Gastrocnemius medialis (tissue), 4 donors: ENCODE data around the gene NKX2-4. TPM values are rescaled to one million over a fixed set of nuclear protein-coding genes. Genes with fewer than 3 reads are reported as not detected.
"Not testable (repeated sequence)": the region's sequence is repeated elsewhere in the genome, so short reads cannot be mapped to it uniquely, and the experiment has no call there.

Source experiments
- ATAC-seq, 2 donors: fragments of 150-250 bp; one replicate each; pipeline ENCODE4 v1.9.1; 2016
- DNase-seq, 2 donors: peaks; one replicate each; pipeline ENCODE4 v3.0.0-alpha.2; 2019
- H3K27ac ChIP-seq, 4 donors: fragments of 200-600 bp; sonication (generic); 1 replicate in 1 of 4; 2 replicates in 3 of 4; pipeline ENCODE4 v1.5.1; 2016 to 2018; ENCODE audit warnings: mild to moderate bottlenecking in 2 of 4, moderate library complexity in 1 of 4
- H3K27me3 ChIP-seq, 3 donors: fragments of 200-600 bp; sonication (generic) in 2 of 3; 1 replicate in 1 of 3; 2 replicates in 2 of 3; pipeline versions ENCODE4 v1.5.1 to v1.6.0; 2016 to 2019; ENCODE audit warnings: mild to moderate bottlenecking in 1 of 3, moderate library complexity in 1 of 3
- H3K36me3 ChIP-seq, 2 donors: fragments of 200-600 bp; sonication (generic) in 1 of 2; one replicate each; pipeline ENCODE4 v1.5.1; 2017 to 2018
- H3K4me1 ChIP-seq, 2 donors: fragments of 200-600 bp; sonication (generic) in 1 of 2; one replicate each; pipeline ENCODE4 v1.5.1; 2016 to 2017; ENCODE audit warnings: mild to moderate bottlenecking in 2 of 2
- H3K4me3 ChIP-seq, 4 donors: fragments of 200-600 bp; sonication (generic) in 3 of 4; 1 replicate in 1 of 4; 2 replicates in 3 of 4; pipeline ENCODE4 v1.5.1; 2016 to 2019; ENCODE audit warnings: mild to moderate bottlenecking in 2 of 4
- H3K9me3 ChIP-seq, 3 donors: fragments of 200-600 bp; sonication (generic) in 2 of 3; 1 replicate in 1 of 3; 2 replicates in 2 of 3; pipeline ENCODE4 v1.5.1; 2016 to 2019
- CTCF ChIP-seq, 5 experiments: fragments of 450-650 bp in 3 of 5; fragments of 200-600 bp in 2 of 5; sonication (generic) in 2 of 5; IDR thresholded peaks in 4 of 5; conservative IDR thresholded peaks in 1 of 5; 1 replicate in 4 of 5; 2 replicates in 1 of 5; pipeline ENCODE4 v1.5.1; 2016 to 2019; ENCODE audit warnings: antibody characterized with exemption in 5 of 5, mild to moderate bottlenecking in 3 of 5, moderate library complexity in 3 of 5
- POLR2A ChIP-seq, 2 donors: fragments of 450-650 bp; IDR thresholded peaks; one replicate each; pipeline ENCODE4 v1.6.1; 2017; ENCODE audit warnings: antibody characterized with exemption in 2 of 2, mild to moderate bottlenecking in 2 of 2, moderate library complexity in 2 of 2
- in situ Hi-C, 4 donors: fragments of 200-750 bp; cut with MboI; loops; one replicate each; pipeline versions ENCODE4 v1.15.0 to v1.8.0; 2017; ENCODE audit warnings: low sequenced_read_pairs in 4 of 4
- intact Hi-C: fragments of 100-400 bp; cut with DNase I; formaldehyde crosslinking; loops from one replicate; pipeline ENCODE4 v1.15.1; 2023; ENCODE audit warnings: low total_unique reads
- total RNA-seq, 4 donors: library from RNA; depleted of rRNA; stranded (reverse); fragments of >200 nt; gene quantifications; one replicate each; pipeline versions ENCODE4 v1.1.0 to v1.2.3, GENCODE V29; 2016

NKX2-4 gene
- total RNA-seq, 4 donors from 2014 or later = not detected

GRCh38 chr20:21424846-21425245 is 27.5 kb upstream of the NKX2-4 start:
- Histone ChIP-seq H3K27ac (no peak overlapping the region), H3K4me1 (no peaks in the 10 kb centered on the region), H3K9me3 (no peaks in the 10 kb centered on the region), H3K4me3 (no peak overlapping the region), H3K27me3 (no peaks in the 10 kb centered on the region), H3K36me3 (no peaks in the 10 kb centered on the region)
- in situ Hi-C loops = no loop called here
- DNase-seq = no peak
- TF ChIP-seq POLR2A (IDR thresholded peaks at IDR 0.05) = no peak
- no peak for TF ChIP-seq CTCF (IDR thresholded peaks at IDR 0.05 in 4 of 5, conservative IDR thresholded peaks at IDR 0.05 in 1 of 5)
- ATAC-seq = no peak
- intact Hi-C loops = no loop called here

- ATAC-seq, H3K4me3 ChIP-seq, H3K9me3 ChIP-seq, intact Hi-C loops, DNase-seq, H3K36me3 ChIP-seq, in situ Hi-C loops, H3K4me1 ChIP-seq, H3K27ac ChIP-seq, H3K27me3 ChIP-seq: not testable (repeated sequence)
Measured at GRCh38 chr20:21423712-21424111, 26.4 kb upstream of the NKX2-4 start.

- no peaks in the 10 kb centered on the region for H3K9me3 ChIP-seq
- TF ChIP-seq POLR2A (IDR thresholded peaks at IDR 0.05) (no peak), CTCF (IDR thresholded peaks at IDR 0.05 in 4 of 5, conservative IDR thresholded peaks at IDR 0.05 in 1 of 5) (no peak)
- no peak for ATAC-seq
Measured at GRCh38 chr20:21421601-21422236, 24.4 kb upstream of the NKX2-4 start.

GRCh38 chr20:21419147-21419546 is 21.8 kb upstream of the NKX2-4 start:
- H3K9me3 ChIP-seq, DNase-seq, H3K27ac ChIP-seq, H3K36me3 ChIP-seq, in situ Hi-C loops, H3K4me1 ChIP-seq, H3K27me3 ChIP-seq, ATAC-seq, intact Hi-C loops, H3K4me3 ChIP-seq: not testable (repeated sequence)

More at GRCh38 chr20:21421601-21422236, 24.4 kb upstream of the NKX2-4 start:
- Histone ChIP-seq H3K4me3 (no peak overlapping the region), H3K36me3 (no peaks in the 10 kb centered on the region), H3K27ac (no peak overlapping the region), H3K4me1 (no peaks in the 10 kb centered on the region), H3K27me3 (no peaks in the 10 kb centered on the region)
- DNase-seq = no peak
- in situ Hi-C loops (no loop called here), intact Hi-C loops (no loop called here)

GRCh38 chr20:21413996-21414395 is 16.7 kb upstream of the NKX2-4 start:
- not testable (repeated sequence) for H3K4me1 ChIP-seq

GRCh38 chr20:21411725-21412124 is 14.4 kb upstream of the NKX2-4 start:
- intact Hi-C loops (no loop called here), in situ Hi-C loops (no loop called here)
- Histone ChIP-seq H3K27me3 (peaks cover 0 to 5% (median 3%) of the 10 kb centered on the region in 3 donors), H3K36me3 (no peaks in the 10 kb centered on the region), H3K4me1 (no peaks in the 10 kb centered on the region), H3K27ac (no peak overlapping the region), H3K9me3 (no peaks in the 10 kb centered on the region), H3K4me3 (no peak overlapping the region)
- no peak for DNase-seq
- TF ChIP-seq CTCF (IDR thresholded peaks at IDR 0.05 in 4 of 5, conservative IDR thresholded peaks at IDR 0.05 in 1 of 5) (no peak), POLR2A (IDR thresholded peaks at IDR 0.05) (no peak)
- no peak for ATAC-seq

More at GRCh38 chr20:21413996-21414395, 16.7 kb upstream of the NKX2-4 start:
- H3K27ac ChIP-seq, H3K9me3 ChIP-seq, in situ Hi-C loops, DNase-seq, H3K4me3 ChIP-seq, H3K27me3 ChIP-seq, H3K36me3 ChIP-seq, ATAC-seq, intact Hi-C loops: not testable (repeated sequence)
